K562 (cell line): Measurements from ENCODE around the gene EPOP. TPM values are rescaled to one million over a fixed set of nuclear protein-coding genes. Genes with fewer than 3 reads are reported as not detected.
A peak's percentile ranks its signal among the peaks of the same experiment; 100 is the strongest.

Experiments
- CHD2 ChIP-seq: IDR thresholded peaks from 2 replicates; pipeline ENCODE4 v1.6.1; 2011; ENCODE audit warnings: low read depth, low read length
- E2F3 ChIP-seq: fragments of 250-450 bp; sonication (Bioruptor Pico); IDR thresholded peaks from 2 replicates; pipeline ENCODE4 v1.4.0; 2020; ENCODE audit warnings: mild to moderate bottlenecking
- ELF2 ChIP-seq: fragments of 250-450 bp; sonication (Bioruptor Pico); IDR thresholded peaks from 2 replicates; pipeline ENCODE4 v1.5.0; 2021; ENCODE audit warnings: mild to moderate bottlenecking
- ETV6 ChIP-seq, 3 experiments: fragments of 150-350 bp in 1 of 3; sonication (generic) in 1 of 3; formaldehyde crosslinking in 1 of 3; IDR thresholded peaks; 2 replicates each; pipeline versions ENCODE4 v1.6.1 to v1.8.0; 2014 to 2022; ENCODE audit warnings: borderline replicate concordance in 2 of 3, low read depth in 2 of 3, antibody characterized with exemption in 1 of 3, low read length in 1 of 3, mild to moderate bottlenecking in 1 of 3, missing genetic modification reagents in 1 of 3
- GABPA ChIP-seq: fragments of 200-800 bp; sonication (Bioruptor generic); conservative IDR thresholded peaks from 2 replicates; pipeline ENCODE4 v1.6.1; 2016; ENCODE audit warnings: low read depth, missing genetic modification characterization, missing compliant biosample characterization
- HOXB6 ChIP-seq: fragments of 250-450 bp; sonication (Bioruptor Pico); IDR thresholded peaks from 2 replicates; pipeline ENCODE4 v1.5.1; 2022; ENCODE audit warnings: mild to moderate bottlenecking, borderline replicate concordance
- MBD2 ChIP-seq: sonication (generic); IDR thresholded peaks from 2 replicates; pipeline ENCODE4 v1.6.1; 2016; ENCODE audit warnings: low read depth, borderline replicate concordance
- MTA1 ChIP-seq: fragments of 450-650 bp; IDR thresholded peaks from 2 replicates; pipeline ENCODE4 v1.6.1; 2017; ENCODE audit warnings: borderline replicate concordance
- NR2C2 ChIP-seq, 2 experiments: fragments of 200-800 bp in 1 of 2; sonication (Bioruptor generic) in 1 of 2; sonication (generic) in 1 of 2; formaldehyde crosslinking in 1 of 2; IDR thresholded peaks; 2 replicates each; pipeline versions ENCODE4 v1.6.1 to v1.8.0; 2016 to 2022; ENCODE audit warnings: mild to moderate bottlenecking in 1 of 2, missing compliant biosample characterization in 1 of 2, missing genetic modification characterization in 1 of 2, missing genetic modification reagents in 1 of 2
- RREB1 ChIP-seq: fragments of 250-450 bp; sonication (Bioruptor Pico); IDR thresholded peaks from 2 replicates; pipeline ENCODE4 v1.4.0; 2020
- SMAD1 ChIP-seq: fragments of 150-350 bp; IDR thresholded peaks from 2 replicates; pipeline ENCODE4 v1.6.1; 2014; ENCODE audit warnings: low read length, low read depth; ENCODE audit not compliant: partially characterized antibody
- SMAD2 ChIP-seq: fragments of 150-350 bp; IDR thresholded peaks from 2 replicates; pipeline ENCODE4 v1.6.1; 2014; ENCODE audit warnings: low read depth, mild to moderate bottlenecking, low read length
- SREBF1 ChIP-seq: fragments of 150-350 bp; IDR thresholded peaks from 2 replicates; pipeline ENCODE4 v1.6.1; 2014; ENCODE audit warnings: antibody characterized with exemption, low read depth, low read length, borderline replicate concordance
- TAF1 ChIP-seq: IDR thresholded peaks from 2 replicates; pipeline ENCODE4 v1.6.1; 2011; ENCODE audit warnings: mild to moderate bottlenecking, low read length, moderate library complexity; ENCODE audit not compliant: insufficient read depth, control insufficient read depth, severe bottlenecking; ENCODE audit errors: extremely low read depth
- VEZF1 ChIP-seq: fragments of 200-800 bp; sonication (Bioruptor generic); IDR thresholded peaks from 2 replicates; pipeline ENCODE4 v1.6.1; 2017; ENCODE audit warnings: missing genetic modification characterization, missing compliant biosample characterization
- ZNF174 ChIP-seq: fragments of 250-450 bp; sonication (Bioruptor Pico); IDR thresholded peaks from 2 replicates; pipeline ENCODE4 v1.4.0; 2020; ENCODE audit warnings: mild to moderate bottlenecking
- ZNF740 ChIP-seq, 3 experiments: fragments of 200-800 bp in 1 of 3; sonication (Bioruptor generic) in 1 of 3; sonication (generic) in 1 of 3; formaldehyde crosslinking in 1 of 3; IDR thresholded peaks; 2 replicates each; pipeline versions ENCODE4 v1.6.1 to v1.8.0; 2016 to 2022; ENCODE audit warnings: mild to moderate bottlenecking in 2 of 3, missing compliant biosample characterization in 2 of 3, missing genetic modification characterization in 2 of 3, missing genetic modification reagents in 1 of 3
- polyA plus RNA-seq, 8 experiments: library from polyadenylated mRNA; depleted of rRNA in 4 of 8; stranded (reverse) in 5 of 8; unstranded in 3 of 8; fragments of >200 nt; fragmentation: Nextera tagmentation in 2 of 8; fragmentation: Illumina TruSeq in 1 of 8; extraction: Ambion mirVana in 2 of 8; extraction: Trizol in 1 of 8; gene quantifications; 2 replicates each; pipeline versions ENCODE4 v1.2.1 to v1.2.3, GENCODE V29; 2011 to 2014; ENCODE audit warnings: inconsistent platforms in 1 of 8, missing spikeins in 1 of 8
- total RNA-seq, 7 experiments: library from RNA; depleted of rRNA in 6 of 7; stranded (reverse); fragments of >200 nt in 6 of 7; fragmentation: Illumina TruSeq in 2 of 7; extraction: Trizol in 2 of 7; gene quantifications; 2 replicates each; pipeline versions ENCODE4 v1.2.1 to v1.2.3, GENCODE V29; 2011 to 2021; ENCODE audit warnings: low replicate concordance in 1 of 7

Gene EPOP
- total and polyA plus RNA-seq, 9 of the 15 experiments (the other 6 are each of a cell fraction or from before 2014, with no cell fraction given) = 0.41 to 10.6 (median 4.6) TPM

- peak; percentile 80 for TF ChIP-seq GABPA (tag)
- no peak for TF ChIP-seq SMAD2
- TF ChIP-seq ELF2 (CRISPR knock-in tag) = no peak
- TF ChIP-seq SREBF1 = no peak
- peak; percentile 75 for TF ChIP-seq SMAD1
- TF ChIP-seq ZNF740 (CRISPR knock-in tag; IDR thresholded peaks at IDR 0.05) = peak; percentile 72
- peak in 1 of 2 experiments; percentile 74; a peak in 2 of 4 replicates for TF ChIP-seq ZNF740 (tag; IDR thresholded peaks at IDR 0.05)
- TF ChIP-seq MBD2 = no peak
- TF ChIP-seq TAF1 = peak; percentile 52
- peak in 1 of 2 experiments; percentile 40; a peak in 1 of 4 replicates for TF ChIP-seq ETV6 (IDR thresholded peaks at IDR 0.05; ENCODE audit: borderline replicate concordance in 1 of 2, low read depth in 2 of 2, low read length in 1 of 2)
- 0 out of 2 replicates have a peak, but pooled peaks have one; percentile 56 for TF ChIP-seq ETV6 (CRISPR knock-in tag; IDR thresholded peaks at IDR 0.05; ENCODE audit: borderline replicate concordance)
- TF ChIP-seq VEZF1 (CRISPR knock-in tag) = peak; percentile 98
- TF ChIP-seq HOXB6 (CRISPR knock-in tag) = no peak
- TF ChIP-seq CHD2 = peak; percentile 43; the same call in 1 of the 2 replicates
- 0 out of 2 replicates have a peak, but pooled peaks have one; percentile 24 for TF ChIP-seq E2F3 (CRISPR knock-in tag)
- no peak for TF ChIP-seq ZNF174 (CRISPR knock-in tag)
- TF ChIP-seq NR2C2 (CRISPR knock-in tag; IDR thresholded peaks at IDR 0.05) = no peak
- TF ChIP-seq NR2C2 (tag; IDR thresholded peaks at IDR 0.05) = peak; percentile 64
- TF ChIP-seq RREB1 (CRISPR knock-in tag) = no peak
- 0 out of 2 replicates have a peak, but pooled peaks have one; percentile 21 for TF ChIP-seq MTA1
Observed at GRCh38 chr17:38703742-38704605, 29.2 kb upstream of the EPOP start (continued).
